Measurements from ENCODE around the gene NYAP2.

The NYAP2 gene

DNA sequence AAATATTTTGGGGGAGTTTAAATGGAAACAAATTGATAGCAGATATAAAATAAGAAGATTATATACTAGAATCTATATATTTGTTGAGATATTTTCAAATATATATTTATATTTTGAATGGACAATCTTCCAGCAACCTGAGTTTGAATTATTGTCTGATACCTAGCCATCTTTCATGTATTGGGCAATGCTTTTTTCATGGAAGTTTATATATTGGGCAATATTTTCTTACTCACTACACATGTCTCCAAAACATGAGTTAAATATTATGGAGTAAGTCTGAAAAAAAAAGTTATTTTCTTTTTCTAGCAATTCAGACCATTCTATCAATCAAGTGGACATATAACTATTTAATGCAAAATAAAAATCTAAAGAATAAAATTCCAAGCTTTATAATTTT lies 295.2 kb downstream of the NYAP2 start:
- ATAC-seq (replicated peaks) (no peak), DNase-seq (no peak)
- no peaks in the 10 kb centered on the region for H3K4me1 Mint-ChIP-seq (ENCODE audit: low read depth in 2 of 2)
- no peaks in the 10 kb centered on the region for H3K27me3 Mint-ChIP-seq
- H3K4me3 Mint-ChIP-seq = no peak overlapping the region
- H3K27ac Mint-ChIP-seq = no peak overlapping the region
- no peaks in the 10 kb centered on the region for H3K9me3 Mint-ChIP-seq
- no peaks in the 10 kb centered on the region for H3K36me3 Mint-ChIP-seq (ENCODE audit: insufficient read depth)

- DNase-seq (no peak), ATAC-seq (replicated peaks) (no peak)
- no peaks in the 10 kb centered on the region for H3K36me3 Mint-ChIP-seq (ENCODE audit: insufficient read depth)
- H3K27me3 Mint-ChIP-seq = peaks cover 0 to 5% of the 10 kb centered on the region in 2 donors
- H3K27ac Mint-ChIP-seq = no peak overlapping the region
- no peaks in the 10 kb centered on the region for H3K4me1 Mint-ChIP-seq (ENCODE audit: low read depth in 2 of 2)
- H3K9me3 Mint-ChIP-seq = no peaks in the 10 kb centered on the region
- H3K4me3 Mint-ChIP-seq = no peak overlapping the region
Observed at GRCh38 chr2:225697936-225698335, 298.4 kb downstream of the NYAP2 start.

Measured in effector memory CD8-positive, alpha-beta T cell (primary cell).